Fibroblast of peridontal ligament (primary cell): ENCODE results near the gene PIBF1.
"Not testable (repeated sequence)": the region's sequence is repeated elsewhere in the genome, so short reads cannot be mapped to it uniquely, and the experiment has no call there.

Experiments
- DNase-seq: peaks from one replicate; pipeline ENCODE4 v3.0.0-alpha.2; 2010; ENCODE audit errors: extremely low read depth

Gene PIBF1

GRCh38 chr13:72823081-72823480 lies 41.1 kb downstream of the PIBF1 start:
- no peak for DNase-seq

- no peak for DNase-seq
Observed at GRCh38 chr13:72823724-72824123, 41.8 kb downstream of the PIBF1 start.

GRCh38 chr13:72834601-72835000 lies 52.7 kb downstream of the PIBF1 start:
- no peak for DNase-seq

GRCh38 chr13:72839831-72840426 lies 58.0 kb downstream of the PIBF1 start:
- DNase-seq: peak; percentile 42

- no peak for DNase-seq
Observed at GRCh38 chr13:72842991-72843390, 61.1 kb downstream of the PIBF1 start.

GRCh38 chr13:72845148-72845547 lies 63.2 kb downstream of the PIBF1 start:
- not testable (repeated sequence) for DNase-seq

- DNase-seq: peak; percentile 47
Observed at GRCh38 chr13:72849571-72849970, 67.6 kb downstream of the PIBF1 start.

- no peak for DNase-seq
Observed at GRCh38 chr13:72850959-72851677, 69.2 kb downstream of the PIBF1 start.

- DNase-seq: no peak
Observed at GRCh38 chr13:72851678-72852014, 69.7 kb downstream of the PIBF1 start.

- DNase-seq: no peak
Observed at GRCh38 chr13:72852207-72852606, 70.3 kb downstream of the PIBF1 start.

GRCh38 chr13:72853000-72853399 lies 71.1 kb downstream of the PIBF1 start:
- DNase-seq: peak; percentile 11

GRCh38 chr13:72864142-72865011 lies 82.4 kb downstream of the PIBF1 start:
- DNase-seq: peak; percentile 88

GRCh38 chr13:72868229-72868628 lies 86.3 kb downstream of the PIBF1 start:
- DNase-seq: no peak

- peak; percentile 11 for DNase-seq
Observed at GRCh38 chr13:72875233-72875632, 93.3 kb downstream of the PIBF1 start.

GRCh38 chr13:72884101-72884500 lies 102.2 kb downstream of the PIBF1 start:
- no peak for DNase-seq

- DNase-seq: peak; percentile 16
Observed at GRCh38 chr13:72886272-72887067, 104.5 kb downstream of the PIBF1 start.

- DNase-seq: no peak
Observed at GRCh38 chr13:72889495-72889894, 107.6 kb downstream of the PIBF1 start.

- no peak for DNase-seq
Observed at GRCh38 chr13:72890546-72890945, 108.6 kb downstream of the PIBF1 start.

GRCh38 chr13:72891423-72891822 lies 109.5 kb downstream of the PIBF1 start:
- DNase-seq: no peak

- DNase-seq: no peak
Observed at GRCh38 chr13:72896869-72897268, 114.9 kb downstream of the PIBF1 start.

- peak; percentile 65 for DNase-seq
Observed at GRCh38 chr13:72901546-72901945, 119.6 kb downstream of the PIBF1 start.

GRCh38 chr13:72908416-72908815 lies 126.5 kb downstream of the PIBF1 start:
- DNase-seq: no peak
